ENCODE results near the gene ITGA2B.

ITGA2B gene

GRCh38 chr17:44390250-44390870 lies 911 bp upstream of the ITGA2B start:
- H3K4me3 ChIP-seq (ENCODE audit: low read length in 2 of 2) = no peak overlapping the region
- H3K9me3 ChIP-seq (ENCODE audit: control insufficient read depth in 2 of 2, low read length in 2 of 2) = no peaks in the 10 kb centered on the region
- no peaks in the 10 kb centered on the region for H3K36me3 ChIP-seq (ENCODE audit: control insufficient read depth in 2 of 2, insufficient read depth in 2 of 2, low read length in 2 of 2)
- H3K4me1 ChIP-seq (ENCODE audit: control insufficient read depth, insufficient read depth, low read length) = peaks cover 8% of the 10 kb centered on the region
- no peak overlapping the region for H3K9ac ChIP-seq (ENCODE audit: low read length in 2 of 2)
- H3K27me3 ChIP-seq (ENCODE audit: control insufficient read depth in 1 of 2, insufficient read depth in 2 of 2, low read length in 2 of 2) = peaks cover 3 to 4% of the 10 kb centered on the region in 2 donors
- no peak overlapping the region for H3K27ac ChIP-seq (ENCODE audit: low read length)

- Histone ChIP-seq H3K27ac (ENCODE audit: low read length) (no peak overlapping the region), H3K36me3 (ENCODE audit: control insufficient read depth in 2 of 2, insufficient read depth in 2 of 2, low read length in 2 of 2) (no peaks in the 10 kb centered on the region), H3K27me3 (ENCODE audit: control insufficient read depth in 1 of 2, insufficient read depth in 2 of 2, low read length in 2 of 2) (peaks cover 3 to 4% of the 10 kb centered on the region in 2 donors), H3K9me3 (ENCODE audit: control insufficient read depth in 2 of 2, low read length in 2 of 2) (no peaks in the 10 kb centered on the region), H3K4me3 (ENCODE audit: low read length in 2 of 2) (no peak overlapping the region), H3K9ac (ENCODE audit: low read length in 2 of 2) (no peak overlapping the region), H3K4me1 (ENCODE audit: control insufficient read depth, insufficient read depth, low read length) (peaks cover 12% of the 10 kb centered on the region)
These were observed 314 bp upstream of the ITGA2B start for GRCh38 chr17:44389723-44390202.

- peaks cover 3 to 7% of the 10 kb centered on the region in 2 donors for H3K27me3 ChIP-seq (ENCODE audit: control insufficient read depth in 1 of 2, insufficient read depth in 2 of 2, low read length in 2 of 2)
- no peak overlapping the region for H3K27ac ChIP-seq (ENCODE audit: low read length)
- no peaks in the 10 kb centered on the region for H3K36me3 ChIP-seq (ENCODE audit: control insufficient read depth in 2 of 2, insufficient read depth in 2 of 2, low read length in 2 of 2)
- H3K4me1 ChIP-seq (ENCODE audit: control insufficient read depth, insufficient read depth, low read length) = peaks cover 15% of the 10 kb centered on the region
- H3K9ac ChIP-seq (ENCODE audit: low read length in 2 of 2) = no peak overlapping the region
- no peaks in the 10 kb centered on the region for H3K9me3 ChIP-seq (ENCODE audit: control insufficient read depth in 2 of 2, low read length in 2 of 2)
- H3K4me3 ChIP-seq (ENCODE audit: low read length in 2 of 2) = no peak overlapping the region
These were observed 1.6 kb downstream of the ITGA2B start for GRCh38 chr17:44387804-44388203.

DNA sequence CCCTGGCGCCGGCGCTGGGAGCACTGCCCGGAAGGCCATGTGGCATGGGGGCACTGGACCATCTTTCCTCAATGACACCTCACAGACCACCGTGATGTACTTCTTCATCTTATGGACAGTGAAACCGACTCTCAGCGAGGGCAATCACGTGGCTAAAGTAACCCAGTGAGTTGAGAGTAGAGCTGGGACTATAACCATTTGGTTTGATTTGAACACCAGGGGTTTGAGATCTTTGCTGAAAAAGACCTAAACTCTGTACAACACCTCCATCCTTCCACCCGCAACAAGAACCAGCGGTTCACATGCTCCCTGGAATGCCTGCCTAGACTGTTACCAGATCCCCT lies 3.3 kb downstream of the ITGA2B start:
- Histone ChIP-seq H3K36me3 (ENCODE audit: control insufficient read depth in 2 of 2, insufficient read depth in 2 of 2, low read length in 2 of 2) (no peaks in the 10 kb centered on the region), H3K9ac (ENCODE audit: low read length in 2 of 2) (no peak overlapping the region), H3K4me3 (ENCODE audit: low read length in 2 of 2) (peak overlapping the region in 1 of 2 donors; percentile 76), H3K9me3 (ENCODE audit: control insufficient read depth in 2 of 2, low read length in 2 of 2) (no peaks in the 10 kb centered on the region), H3K27me3 (ENCODE audit: control insufficient read depth in 1 of 2, insufficient read depth in 2 of 2, low read length in 2 of 2) (peaks cover 3 to 7% of the 10 kb centered on the region in 2 donors), H3K4me1 (ENCODE audit: control insufficient read depth, insufficient read depth, low read length) (peaks cover 15% of the 10 kb centered on the region), H3K27ac (ENCODE audit: low read length) (no peak overlapping the region)

DNA sequence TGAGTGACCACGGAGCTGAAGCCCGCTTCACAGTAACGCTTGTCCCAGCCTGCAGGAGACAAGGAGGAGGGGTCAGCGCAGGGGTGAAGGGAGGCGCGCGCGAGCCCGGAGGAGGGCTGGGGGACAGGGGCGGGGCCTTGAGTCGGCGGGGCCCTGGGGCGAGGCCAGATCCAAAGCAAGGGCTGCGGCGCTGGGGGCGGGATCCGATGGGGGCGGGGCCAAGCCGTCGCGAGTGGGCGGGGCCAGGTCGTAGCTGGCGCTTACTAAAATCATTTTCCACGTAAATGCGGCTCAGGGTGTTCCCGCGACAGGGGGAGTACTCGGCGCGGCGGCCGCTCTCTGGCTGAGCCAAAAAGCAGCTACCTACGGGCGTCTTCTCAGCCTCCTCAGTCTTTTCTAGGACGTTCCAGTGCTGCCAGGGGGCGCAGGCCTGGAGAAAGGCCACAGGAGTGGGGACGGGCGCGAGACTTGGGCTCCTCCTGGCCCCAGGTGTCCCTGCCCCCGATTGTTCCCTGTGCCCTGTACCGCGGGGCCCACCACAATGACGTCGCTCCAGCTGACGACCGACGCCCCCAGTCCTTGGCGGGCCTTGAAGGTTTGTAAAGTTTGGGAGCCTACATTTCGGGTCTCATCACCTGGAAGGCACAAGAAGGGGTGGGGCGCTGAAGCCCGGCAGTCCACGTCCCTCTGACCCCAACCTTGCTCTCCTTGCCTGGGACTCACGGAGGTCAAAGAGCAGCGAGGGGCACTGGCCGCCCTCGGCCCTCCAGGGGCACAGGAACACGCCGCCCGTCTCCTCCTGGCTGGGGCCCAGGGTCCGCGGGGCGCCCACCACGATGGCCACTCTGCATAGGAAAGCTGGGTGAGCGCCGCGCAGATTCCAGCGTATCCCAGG lies 3.9 kb downstream of the ITGA2B start:
- H3K27me3 ChIP-seq (ENCODE audit: control insufficient read depth in 1 of 2, insufficient read depth in 2 of 2, low read length in 2 of 2) = peaks cover 3 to 7% of the 10 kb centered on the region in 2 donors
- peak overlapping the region; percentile 65 to 76 for H3K4me3 ChIP-seq (ENCODE audit: low read length in 2 of 2)
- no peaks in the 10 kb centered on the region for H3K9me3 ChIP-seq (ENCODE audit: control insufficient read depth in 2 of 2, low read length in 2 of 2)
- no peak overlapping the region for H3K27ac ChIP-seq (ENCODE audit: low read length)
- peaks cover 15% of the 10 kb centered on the region for H3K4me1 ChIP-seq (ENCODE audit: control insufficient read depth, insufficient read depth, low read length)
- H3K9ac ChIP-seq (ENCODE audit: low read length in 2 of 2) = peak overlapping the region; percentile 42 to 58
- no peaks in the 10 kb centered on the region for H3K36me3 ChIP-seq (ENCODE audit: control insufficient read depth in 2 of 2, insufficient read depth in 2 of 2, low read length in 2 of 2)

DNA sequence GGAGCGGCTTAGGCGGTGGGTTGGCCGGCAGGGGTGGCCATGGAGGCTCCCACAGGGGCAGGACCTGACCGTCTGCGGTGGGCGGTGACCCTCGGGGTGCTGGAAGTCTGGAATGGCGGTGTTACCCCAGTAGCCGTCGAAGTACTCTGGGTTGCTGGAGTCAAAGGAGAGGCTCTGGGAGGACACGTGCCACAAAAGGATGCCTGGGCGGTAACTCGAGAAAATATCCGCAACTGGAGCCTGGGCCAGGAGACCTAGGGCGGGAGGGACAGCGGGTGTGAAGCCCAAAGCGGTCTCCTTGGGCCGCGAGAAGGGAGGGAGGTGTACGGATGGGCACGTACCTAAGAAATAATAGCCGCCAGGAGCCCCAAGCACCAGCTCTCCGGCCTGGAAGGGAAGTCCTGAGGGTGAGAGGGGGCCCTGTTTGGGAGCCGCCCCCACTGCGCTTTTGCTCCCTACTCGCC lies 4.6 kb downstream of the ITGA2B start:
- peak overlapping the region in 1 of 2 donors; percentile 42 for H3K9ac ChIP-seq (ENCODE audit: low read length in 2 of 2)

GRCh38 chr17:44384281-44384822 lies 5.1 kb downstream of the ITGA2B start:
- H3K4me1 ChIP-seq (ENCODE audit: control insufficient read depth, insufficient read depth, low read length) = peaks cover 15% of the 10 kb centered on the region
- H3K27me3 ChIP-seq (ENCODE audit: control insufficient read depth in 1 of 2, insufficient read depth in 2 of 2, low read length in 2 of 2) = peaks cover 3 to 7% of the 10 kb centered on the region in 2 donors
- H3K9me3 ChIP-seq (ENCODE audit: control insufficient read depth in 2 of 2, low read length in 2 of 2) = no peaks in the 10 kb centered on the region
- no peak overlapping the region for H3K9ac ChIP-seq (ENCODE audit: low read length in 2 of 2)
- H3K4me3 ChIP-seq (ENCODE audit: low read length in 2 of 2) = peak overlapping the region in 1 of 2 donors; percentile 76
- no peaks in the 10 kb centered on the region for H3K36me3 ChIP-seq (ENCODE audit: control insufficient read depth in 2 of 2, insufficient read depth in 2 of 2, low read length in 2 of 2)
- no peak overlapping the region for H3K27ac ChIP-seq (ENCODE audit: low read length)

More for the DNA sequence above, 4.6 kb downstream of the ITGA2B start:
- H3K4me3 ChIP-seq (ENCODE audit: low read length in 2 of 2) = peak overlapping the region; percentile 35 to 76
- H3K9me3 ChIP-seq (ENCODE audit: control insufficient read depth in 2 of 2, low read length in 2 of 2) = no peaks in the 10 kb centered on the region
- peaks cover 15% of the 10 kb centered on the region for H3K4me1 ChIP-seq (ENCODE audit: control insufficient read depth, insufficient read depth, low read length)
- no peaks in the 10 kb centered on the region for H3K36me3 ChIP-seq (ENCODE audit: control insufficient read depth in 2 of 2, insufficient read depth in 2 of 2, low read length in 2 of 2)
- H3K27ac ChIP-seq (ENCODE audit: low read length) = no peak overlapping the region
- H3K27me3 ChIP-seq (ENCODE audit: control insufficient read depth in 1 of 2, insufficient read depth in 2 of 2, low read length in 2 of 2) = peaks cover 3 to 7% of the 10 kb centered on the region in 2 donors

- Histone ChIP-seq H3K27me3 (ENCODE audit: control insufficient read depth in 1 of 2, insufficient read depth in 2 of 2, low read length in 2 of 2) (peaks cover 3 to 7% of the 10 kb centered on the region in 2 donors), H3K9ac (ENCODE audit: low read length in 2 of 2) (no peak overlapping the region), H3K9me3 (ENCODE audit: control insufficient read depth in 2 of 2, low read length in 2 of 2) (no peaks in the 10 kb centered on the region), H3K4me1 (ENCODE audit: control insufficient read depth, insufficient read depth, low read length) (peaks cover 15% of the 10 kb centered on the region), H3K36me3 (ENCODE audit: control insufficient read depth in 2 of 2, insufficient read depth in 2 of 2, low read length in 2 of 2) (no peaks in the 10 kb centered on the region), H3K4me3 (ENCODE audit: low read length in 2 of 2) (no peak overlapping the region), H3K27ac (ENCODE audit: low read length) (no peak overlapping the region)
These were observed 5.6 kb downstream of the ITGA2B start for GRCh38 chr17:44383861-44384260.

- Histone ChIP-seq H3K27me3 (ENCODE audit: control insufficient read depth in 1 of 2, insufficient read depth in 2 of 2, low read length in 2 of 2) (peaks cover 3 to 7% of the 10 kb centered on the region in 2 donors), H3K36me3 (ENCODE audit: control insufficient read depth in 2 of 2, insufficient read depth in 2 of 2, low read length in 2 of 2) (no peaks in the 10 kb centered on the region), H3K4me1 (ENCODE audit: control insufficient read depth, insufficient read depth, low read length) (peaks cover 15% of the 10 kb centered on the region), H3K9me3 (ENCODE audit: control insufficient read depth in 2 of 2, low read length in 2 of 2) (no peaks in the 10 kb centered on the region), H3K27ac (ENCODE audit: low read length) (no peak overlapping the region), H3K9ac (ENCODE audit: low read length in 2 of 2) (no peak overlapping the region), H3K4me3 (ENCODE audit: low read length in 2 of 2) (no peak overlapping the region)
These were observed 6.1 kb downstream of the ITGA2B start for GRCh38 chr17:44383363-44383762.

DNA sequence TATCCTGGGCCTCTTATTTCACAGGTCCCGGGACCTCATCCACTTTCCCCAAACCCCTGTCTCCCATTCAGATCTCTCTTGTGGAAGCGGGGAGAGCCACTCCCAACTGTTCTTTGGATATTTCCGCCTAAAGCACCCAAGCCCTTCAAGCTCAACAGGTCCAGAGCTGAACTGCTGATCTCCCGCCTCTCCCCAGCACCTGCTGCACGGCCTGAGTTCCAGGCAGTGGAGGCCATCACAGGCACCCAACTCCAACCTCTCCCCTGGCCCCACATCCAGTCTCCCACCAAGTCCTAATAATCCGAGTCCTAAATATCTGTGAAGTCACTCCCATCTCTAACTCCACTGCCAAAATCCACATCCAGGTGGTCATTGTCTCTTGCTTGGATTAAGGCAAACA lies 6.5 kb downstream of the ITGA2B start:
- H3K4me1 ChIP-seq (ENCODE audit: control insufficient read depth, insufficient read depth, low read length) = peaks cover 15% of the 10 kb centered on the region
- peaks cover 3 to 7% of the 10 kb centered on the region in 2 donors for H3K27me3 ChIP-seq (ENCODE audit: control insufficient read depth in 1 of 2, insufficient read depth in 2 of 2, low read length in 2 of 2)
- no peak overlapping the region for H3K4me3 ChIP-seq (ENCODE audit: low read length in 2 of 2)
- H3K36me3 ChIP-seq (ENCODE audit: control insufficient read depth in 2 of 2, insufficient read depth in 2 of 2, low read length in 2 of 2) = no peaks in the 10 kb centered on the region
- no peaks in the 10 kb centered on the region for H3K9me3 ChIP-seq (ENCODE audit: control insufficient read depth in 2 of 2, low read length in 2 of 2)
- H3K9ac ChIP-seq (ENCODE audit: low read length in 2 of 2) = no peak overlapping the region
- H3K27ac ChIP-seq (ENCODE audit: low read length) = no peak overlapping the region

All from stomach smooth muscle (tissue), 2 donors.